GM18502 (cell line): ENCODE measurements around the gene TSPAN9.

Experiments used
- ATAC-seq: cut with Tn5 transposase; IDR thresholded peaks from one replicate; pipeline ENCODE4 v1.9.1; 2021; ENCODE audit warnings: mild to moderate bottlenecking; ENCODE audit not compliant: unreplicated experiment, poor library complexity

Gene TSPAN9

DNA sequence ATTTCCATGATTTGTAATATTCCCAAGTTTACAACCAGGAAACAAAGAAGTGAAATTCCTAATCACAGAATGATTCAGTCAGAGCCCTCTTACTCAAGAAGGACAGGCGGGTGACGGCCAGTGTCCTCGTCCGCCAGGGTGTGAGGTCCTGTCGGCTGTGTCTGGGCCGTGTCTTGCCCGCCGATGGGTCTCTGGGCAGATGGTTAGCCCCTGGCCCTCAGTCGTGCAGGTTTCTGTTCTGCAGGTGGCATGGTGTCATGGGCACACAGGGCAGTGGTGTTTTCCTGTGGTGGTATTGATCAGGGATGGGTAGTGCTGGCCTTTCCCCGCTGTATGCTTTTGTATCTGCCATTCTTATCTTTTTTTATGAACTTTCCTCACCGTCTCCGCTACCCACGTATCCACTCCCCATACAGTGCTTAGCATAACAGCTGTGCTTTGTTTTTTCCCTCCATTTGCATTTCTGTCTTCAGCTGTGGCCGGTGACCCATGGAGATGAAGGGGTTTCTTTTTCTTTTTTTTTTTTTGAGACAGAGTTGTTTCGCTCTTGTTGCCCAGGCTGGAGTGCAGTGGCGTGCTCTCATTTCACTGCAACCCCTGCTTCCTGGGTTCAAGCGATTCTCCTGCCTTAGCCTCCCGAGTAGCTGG is 100.7 kb downstream of the TSPAN9 start:
- ATAC-seq, result no peak

- no peak for ATAC-seq
These were observed 101.6 kb downstream of the TSPAN9 start for GRCh38 chr12:3178671-3179313.

DNA sequence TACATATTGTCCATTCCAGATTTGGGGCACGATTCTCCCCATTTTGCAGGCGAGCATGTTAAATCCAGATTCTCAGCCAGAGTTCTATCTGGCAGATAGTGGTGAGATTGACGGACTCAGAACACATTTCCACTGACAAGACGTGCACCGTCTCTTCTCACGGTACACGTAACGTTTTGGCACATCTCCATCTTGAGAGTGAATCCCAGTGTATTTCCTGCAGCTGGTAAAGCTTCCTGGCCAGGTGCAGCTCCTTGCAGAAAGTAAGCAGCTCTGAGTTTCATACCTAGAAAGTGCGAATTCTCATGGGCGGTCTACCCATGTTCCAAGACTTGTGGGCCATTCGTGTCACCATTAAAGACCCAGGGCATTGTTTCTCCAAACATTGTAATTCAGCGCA is 102.6 kb downstream of the TSPAN9 start:
- ATAC-seq, result no peak

GRCh38 chr12:3182426-3182825 is 105.2 kb downstream of the TSPAN9 start:
- ATAC-seq, result no peak

- ATAC-seq, result no peak
These were observed 107.3 kb downstream of the TSPAN9 start for GRCh38 chr12:3184485-3184884.

GRCh38 chr12:3185260-3185870 is 108.2 kb downstream of the TSPAN9 start:
- ATAC-seq, result no peak

DNA sequence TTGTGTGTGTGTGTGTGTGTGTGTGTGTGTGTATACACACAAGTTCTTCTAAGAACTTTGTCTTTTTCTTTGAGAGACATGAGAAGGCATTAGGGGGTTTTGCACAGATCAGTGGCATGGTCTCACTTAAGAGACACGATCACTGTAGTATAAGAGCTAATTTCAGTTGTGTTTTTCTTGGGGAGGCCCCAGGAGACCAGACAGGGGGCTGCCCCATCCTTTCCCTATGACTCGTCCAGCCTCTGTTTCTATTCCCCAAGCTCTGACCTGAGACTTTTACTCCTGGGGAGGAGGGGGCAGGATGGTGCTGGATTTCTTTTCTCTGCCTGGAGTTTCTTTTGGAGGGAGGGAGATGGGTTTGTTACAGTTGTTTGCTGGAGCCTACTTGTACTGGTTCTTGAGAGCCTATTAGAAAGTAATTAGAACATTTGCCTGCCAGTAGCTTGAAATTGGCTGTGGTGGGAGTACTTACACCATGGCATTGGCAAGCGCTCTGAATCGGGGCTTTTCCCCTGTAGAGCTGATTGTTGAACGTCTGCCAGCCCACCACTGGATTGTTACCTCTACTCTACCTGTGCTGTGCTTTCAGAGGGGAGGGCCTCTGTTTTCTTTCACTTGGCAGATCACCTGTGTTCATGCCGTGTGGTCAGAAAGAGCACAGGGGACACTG is 109.5 kb downstream of the TSPAN9 start:
- peak; percentile 52 for ATAC-seq

DNA sequence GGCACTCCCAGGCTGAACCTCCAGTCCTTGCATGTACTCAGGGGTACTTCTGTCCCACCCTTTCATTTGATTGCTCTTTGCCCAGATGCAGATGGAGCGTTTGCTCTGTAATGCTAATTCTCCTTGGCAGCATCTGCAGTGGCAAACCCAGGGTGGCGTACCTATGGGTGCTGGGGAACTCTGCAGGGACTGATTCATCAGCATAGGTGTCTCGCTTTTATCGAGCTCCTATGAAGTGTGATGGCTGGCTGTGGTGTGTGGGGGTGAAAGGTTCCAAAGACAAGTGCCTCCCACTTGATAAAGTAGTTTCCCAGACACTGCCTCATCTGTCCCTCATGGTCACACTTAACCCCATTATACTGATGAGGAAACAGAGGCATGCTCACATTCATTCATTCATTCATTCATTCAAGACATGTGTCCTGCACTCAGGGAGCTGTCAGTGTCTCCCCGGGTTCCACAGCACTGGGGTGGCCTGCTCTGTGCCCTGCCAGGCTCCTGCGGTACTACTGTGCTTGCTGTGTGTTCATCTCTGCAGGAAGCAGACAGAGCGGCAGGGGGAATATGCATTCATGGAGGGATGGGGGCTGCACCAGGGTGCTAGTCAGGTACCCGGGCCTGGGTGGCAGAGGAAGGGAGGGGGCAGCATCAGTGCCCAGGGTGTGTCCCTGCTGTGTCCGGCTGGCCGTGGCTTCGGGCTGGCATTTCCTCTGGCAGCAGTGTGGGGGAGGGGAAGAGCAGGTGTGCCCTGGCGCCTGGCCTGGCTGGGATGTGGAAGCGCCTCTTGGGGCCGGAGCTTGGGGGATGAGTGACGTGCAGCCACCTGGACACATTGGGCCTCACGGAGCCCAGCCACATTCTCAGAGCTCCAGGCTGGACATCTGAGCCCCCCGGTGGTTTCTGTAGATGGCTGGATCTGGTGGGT is 110.9 kb downstream of the TSPAN9 start:
- ATAC-seq, result no peak

DNA sequence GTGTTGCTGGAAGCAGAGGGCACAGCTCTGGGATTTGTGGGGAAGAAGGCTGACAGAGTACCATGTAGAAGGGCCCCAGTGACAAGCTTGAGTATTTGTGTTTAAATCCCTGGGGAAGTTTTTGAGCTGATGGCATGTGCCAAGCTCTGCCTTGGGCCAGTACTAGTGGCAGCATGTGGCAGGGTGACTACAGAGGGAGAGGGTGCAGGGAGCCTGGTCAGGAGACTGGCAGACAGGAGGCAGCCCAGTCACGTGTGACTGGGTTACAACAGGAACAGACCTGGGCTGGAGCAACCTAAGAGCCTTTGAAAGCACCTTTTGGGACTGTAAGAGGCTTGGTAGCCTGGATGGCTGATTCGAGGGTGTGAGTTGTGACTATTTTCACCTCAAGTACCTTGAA is 112.1 kb downstream of the TSPAN9 start:
- ATAC-seq, result no peak

DNA sequence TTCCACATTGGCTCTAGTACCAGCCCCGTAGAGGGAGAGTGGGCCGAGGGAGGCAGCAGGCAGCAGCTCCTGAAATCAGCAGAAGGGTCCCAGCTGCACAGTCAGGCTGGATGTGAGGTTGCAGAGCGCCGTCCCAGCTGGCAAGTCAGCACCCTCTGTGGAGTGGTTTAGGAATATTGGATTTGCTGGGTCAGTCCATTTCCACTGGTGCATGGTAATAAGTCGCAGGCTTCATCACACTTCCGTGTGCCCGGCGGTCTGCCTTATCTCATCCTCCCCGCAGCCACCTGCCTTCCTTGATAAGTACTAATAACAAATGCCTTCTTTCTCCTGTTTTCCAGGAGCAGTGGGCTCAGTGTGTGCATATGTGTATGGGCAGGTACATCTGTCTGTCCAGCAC is 112.9 kb downstream of the TSPAN9 start:
- no peak for ATAC-seq

DNA sequence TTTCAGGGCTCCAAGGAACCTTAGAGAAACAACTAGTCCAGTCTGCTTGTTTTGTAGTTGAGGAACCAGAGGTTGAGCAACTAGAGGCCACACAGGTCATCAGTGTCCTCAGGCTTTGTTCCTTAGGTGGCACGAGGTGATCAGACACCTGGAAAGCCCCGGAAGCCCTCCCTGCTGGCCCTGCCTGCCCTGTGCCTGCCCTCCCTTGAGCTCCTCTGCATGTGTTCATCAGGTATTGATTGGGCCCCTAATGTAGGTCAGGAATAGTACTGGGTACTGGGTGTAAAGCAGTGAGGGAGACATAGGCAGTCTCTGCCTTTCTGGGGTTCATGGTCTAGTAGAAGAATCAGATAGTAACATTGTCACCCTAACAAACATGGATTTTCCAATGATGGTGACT is 114.3 kb downstream of the TSPAN9 start:
- no peak for ATAC-seq

GRCh38 chr12:3192221-3192620 is 115.0 kb downstream of the TSPAN9 start:
- ATAC-seq, result no peak

GRCh38 chr12:3193131-3193530 is 116.0 kb downstream of the TSPAN9 start:
- ATAC-seq, result no peak

- ATAC-seq, result no peak
These were observed 116.6 kb downstream of the TSPAN9 start for GRCh38 chr12:3193755-3194154.

- ATAC-seq, result no peak
These were observed 118.2 kb downstream of the TSPAN9 start for GRCh38 chr12:3195337-3195736.

GRCh38 chr12:3195859-3196483 is 118.8 kb downstream of the TSPAN9 start:
- no peak for ATAC-seq

- ATAC-seq, result no peak
These were observed 119.3 kb downstream of the TSPAN9 start for GRCh38 chr12:3196488-3196887.

- ATAC-seq, result no peak
These were observed 120.1 kb downstream of the TSPAN9 start for GRCh38 chr12:3197131-3197818.

DNA sequence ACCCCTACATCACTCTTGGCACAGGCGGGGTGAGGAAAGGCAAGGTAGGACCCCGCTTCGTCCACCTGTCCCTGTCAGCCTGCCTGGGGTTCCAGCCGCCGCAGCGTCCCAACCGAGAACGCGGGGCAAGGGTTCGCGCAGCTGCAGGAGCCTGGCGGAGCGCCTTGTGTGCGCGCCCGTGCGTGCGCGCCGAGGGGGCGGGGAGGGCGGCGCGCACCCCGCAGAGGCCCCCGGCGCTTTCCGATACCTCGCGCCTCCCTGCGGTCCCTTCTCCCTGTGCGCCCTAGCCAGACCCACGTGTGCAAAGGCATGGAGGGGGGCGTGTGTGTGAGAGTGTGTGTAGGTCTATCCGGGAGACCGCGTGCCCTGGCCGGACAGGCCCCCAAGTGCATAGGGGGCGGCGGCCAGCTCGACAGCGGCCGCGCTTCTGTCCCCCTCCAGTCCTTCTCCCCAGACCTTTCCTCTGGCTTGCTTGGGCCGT is 122.4 kb downstream of the TSPAN9 start:
- no peak for ATAC-seq
